GM21619 (cell line): Measurements from ENCODE around the gene PEAK3.

Source experiments
- ATAC-seq: cut with Tn5 transposase; IDR thresholded peaks from one replicate; pipeline ENCODE4 v1.9.1; 2021; ENCODE audit not compliant: unreplicated experiment

Gene PEAK3

DNA sequence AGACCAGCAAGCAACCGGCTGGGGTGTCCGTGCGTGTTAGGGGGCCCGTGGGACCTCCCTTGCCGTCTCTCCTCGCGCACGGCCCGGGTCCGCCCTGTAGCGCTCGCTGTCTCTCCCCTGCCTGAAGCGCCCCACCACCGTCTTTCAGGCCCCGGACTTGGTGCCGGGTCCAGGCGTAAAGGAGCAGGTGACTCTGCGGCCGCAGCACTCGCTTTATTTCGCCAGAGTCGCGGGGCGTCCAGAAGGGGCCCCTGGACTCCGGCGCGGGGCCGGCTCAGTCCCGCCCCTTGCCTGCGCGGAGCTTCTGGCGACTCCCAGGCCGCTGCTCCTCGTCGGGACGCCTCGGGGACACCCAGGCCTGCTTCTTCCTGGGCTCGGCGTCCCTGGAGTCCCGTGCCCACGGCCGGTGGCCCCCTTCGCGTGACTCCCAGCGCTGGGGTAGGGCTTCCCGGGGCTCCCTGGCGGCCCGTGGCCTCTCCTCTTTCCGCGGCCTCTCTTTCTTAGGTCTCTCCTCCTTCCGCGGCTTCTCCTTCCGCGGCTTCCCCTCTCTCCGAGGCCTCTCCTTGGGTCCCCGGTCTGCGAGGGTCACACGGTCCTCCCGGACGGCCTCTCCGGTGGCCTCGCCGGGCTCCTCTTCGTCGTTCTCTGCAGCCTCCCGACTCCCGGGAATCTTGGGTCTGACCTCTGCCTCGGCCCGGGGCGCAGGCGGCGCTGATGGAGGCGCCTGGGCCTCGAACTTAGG lies 29.7 kb downstream of the PEAK3 start:
- ATAC-seq: no peak

DNA sequence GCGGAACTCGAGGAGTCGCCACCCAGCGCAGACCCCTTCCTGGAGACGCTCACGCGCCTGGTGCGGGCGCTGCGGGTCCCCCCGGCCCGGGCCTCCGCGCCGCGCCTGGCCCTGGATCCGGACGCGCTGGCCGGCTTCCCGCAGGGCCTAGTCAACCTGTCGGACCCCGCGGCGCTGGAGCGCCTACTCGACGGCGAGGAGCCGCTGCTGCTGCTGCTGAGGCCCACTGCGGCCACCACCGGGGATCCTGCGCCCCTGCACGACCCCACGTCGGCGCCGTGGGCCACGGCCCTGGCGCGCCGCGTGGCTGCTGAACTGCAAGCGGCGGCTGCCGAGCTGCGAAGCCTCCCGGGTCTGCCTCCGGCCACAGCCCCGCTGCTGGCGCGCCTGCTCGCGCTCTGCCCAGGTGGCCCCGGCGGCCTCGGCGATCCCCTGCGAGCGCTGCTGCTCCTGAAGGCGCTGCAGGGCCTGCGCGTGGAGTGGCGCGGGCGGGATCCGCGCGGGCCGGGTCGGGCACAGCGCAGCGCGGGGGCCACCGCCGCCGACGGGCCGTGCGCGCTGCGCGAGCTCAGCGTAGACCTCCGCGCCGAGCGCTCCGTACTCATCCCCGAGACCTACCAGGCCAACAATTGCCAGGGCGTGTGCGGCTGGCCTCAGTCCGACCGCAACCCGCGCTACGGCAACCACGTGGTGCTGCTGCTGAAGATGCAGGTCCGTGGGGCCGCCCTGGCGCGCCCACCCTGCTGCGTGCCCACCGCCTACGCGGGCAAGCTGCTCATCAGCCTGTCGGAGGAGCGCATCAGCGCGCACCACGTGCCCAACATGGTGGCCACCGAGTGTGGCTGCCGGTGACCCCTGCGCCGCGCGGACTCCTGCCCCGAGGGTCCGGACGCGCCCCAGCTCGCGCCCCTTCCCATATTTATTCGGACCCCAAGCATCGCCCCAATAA lies 30.6 kb downstream of the PEAK3 start:
- ATAC-seq: no peak

GRCh38 chr19:2250766-2251105 lies 31.2 kb downstream of the PEAK3 start:
- no peak for ATAC-seq

- no peak for ATAC-seq
Observed at GRCh38 chr19:2249880-2250765, 31.9 kb downstream of the PEAK3 start.

GRCh38 chr19:2249010-2249866 lies 32.7 kb downstream of the PEAK3 start, which contains the start of gene AMH:
Gene AMH, plus strand, starts transcription at chr19:2249323. Its CDS starts 10 bp downstream, at chr19:2249333.
- ATAC-seq: no peak

GRCh38 chr19:2248136-2249009 lies 33.6 kb downstream of the PEAK3 start:
- ATAC-seq: no peak

DNA sequence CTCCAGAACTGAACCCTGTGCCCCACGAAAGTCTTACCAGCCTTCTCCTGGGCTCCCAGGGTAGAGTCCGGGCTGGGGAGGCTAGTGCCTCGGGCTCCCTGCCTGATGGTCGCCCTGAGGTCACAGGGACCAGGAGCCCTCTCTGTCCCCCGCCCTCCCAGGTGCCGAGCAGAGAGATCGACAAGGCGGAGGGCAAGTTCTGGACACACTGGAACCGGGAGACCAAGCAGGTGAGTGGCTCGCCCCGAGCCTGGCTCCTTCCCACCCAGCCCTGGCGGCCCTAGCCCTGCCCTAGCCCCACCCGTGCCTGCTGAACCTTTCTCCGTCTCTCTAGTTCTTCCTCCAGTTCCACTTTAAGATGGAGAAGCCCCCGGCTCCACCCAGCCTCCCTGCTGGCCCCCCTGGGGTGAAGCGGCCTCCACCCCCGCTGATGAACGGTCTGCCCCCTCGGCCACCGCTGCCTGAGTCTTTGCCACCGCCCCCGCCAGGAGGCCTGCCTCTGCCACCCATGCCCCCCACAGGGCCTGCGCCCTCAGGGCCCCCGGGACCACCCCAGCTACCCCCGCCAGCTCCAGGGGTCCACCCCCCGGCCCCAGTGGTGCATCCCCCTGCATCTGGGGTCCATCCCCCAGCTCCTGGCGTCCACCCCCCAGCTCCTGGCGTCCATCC lies 34.4 kb downstream of the PEAK3 start:
- ATAC-seq: no peak

GRCh38 chr19:2246801-2247361 lies 35.1 kb downstream of the PEAK3 start:
- no peak for ATAC-seq

- ATAC-seq: no peak
Observed at GRCh38 chr19:2246014-2246620, 35.9 kb downstream of the PEAK3 start.

- ATAC-seq: no peak
Observed at GRCh38 chr19:2245273-2245672, 36.7 kb downstream of the PEAK3 start.

DNA sequence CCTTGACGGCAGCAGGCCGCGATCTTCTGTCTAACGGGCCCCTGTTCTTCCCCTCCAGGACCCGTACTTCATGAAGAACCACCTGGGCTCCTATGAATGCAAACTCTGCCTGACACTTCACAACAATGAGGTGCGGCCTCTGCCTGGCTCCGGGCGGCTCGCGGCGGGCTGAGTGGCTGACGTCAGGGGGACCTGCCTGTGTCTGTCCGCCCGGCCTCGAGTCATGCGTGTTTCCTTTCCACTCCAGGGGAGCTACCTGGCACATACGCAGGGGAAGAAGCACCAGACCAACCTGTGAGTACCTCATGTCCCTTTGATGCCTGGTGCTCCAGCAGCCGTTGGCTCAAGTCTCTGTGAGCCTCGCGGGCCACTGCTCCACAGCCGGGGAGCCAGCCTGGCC lies 37.5 kb downstream of the PEAK3 start:
- no peak for ATAC-seq

DNA sequence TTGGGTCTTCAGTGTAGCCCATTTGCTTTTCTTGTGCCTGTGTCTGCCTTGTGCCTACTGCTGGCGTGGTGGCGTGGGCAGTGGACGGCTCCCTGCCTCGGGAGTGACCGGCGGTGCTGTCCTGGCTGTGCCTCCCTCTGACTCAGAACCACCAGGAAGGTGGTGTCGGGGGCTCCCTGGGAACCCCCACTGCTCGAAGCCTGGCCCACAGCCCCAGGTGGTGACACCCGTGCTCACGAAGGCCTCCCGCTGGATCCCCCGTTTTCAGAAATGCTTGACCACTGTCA lies 37.9 kb downstream of the PEAK3 start:
- ATAC-seq: no peak

DNA sequence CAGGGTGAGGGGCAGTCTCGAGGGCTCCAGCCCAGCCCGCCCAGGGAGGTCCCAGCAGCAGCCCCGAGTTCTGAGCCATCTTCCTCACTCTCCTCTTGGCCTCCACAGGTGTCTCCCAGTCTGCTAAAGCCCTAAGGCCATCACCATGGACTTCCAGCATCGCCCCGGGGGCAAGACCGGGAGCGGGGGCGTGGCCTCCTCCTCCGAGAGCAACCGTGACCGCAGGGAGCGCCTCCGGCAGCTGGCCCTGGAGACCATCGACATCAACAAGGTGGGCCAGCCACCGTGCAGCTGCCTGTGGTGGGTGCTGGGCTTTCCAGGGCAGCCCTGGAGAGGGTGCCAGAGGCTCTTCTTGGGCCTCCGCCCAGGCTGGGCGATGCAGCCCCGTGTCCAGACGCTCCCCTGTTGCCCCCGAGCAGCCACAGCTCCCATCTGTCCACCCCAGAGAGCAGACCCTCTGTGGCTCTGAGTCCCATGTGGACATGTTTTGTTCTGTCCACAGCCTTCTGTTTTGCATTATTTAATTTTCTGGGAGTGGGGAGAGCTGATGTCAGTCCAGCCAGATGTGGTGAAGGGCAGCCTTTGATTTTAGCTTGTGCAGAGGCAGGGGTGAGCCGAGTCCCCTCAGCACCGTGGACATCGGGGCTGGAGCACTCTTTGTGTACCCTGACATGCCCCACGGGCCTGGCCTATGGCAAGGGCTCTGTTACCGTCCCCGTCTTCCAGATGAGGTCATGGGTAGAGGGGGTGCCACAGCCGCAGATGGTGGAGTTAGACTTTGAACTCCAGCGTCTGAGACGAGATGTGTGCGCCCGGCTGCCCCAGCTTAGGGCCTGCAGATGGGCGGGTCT lies 38.5 kb downstream of the PEAK3 start:
- ATAC-seq: no peak

DNA sequence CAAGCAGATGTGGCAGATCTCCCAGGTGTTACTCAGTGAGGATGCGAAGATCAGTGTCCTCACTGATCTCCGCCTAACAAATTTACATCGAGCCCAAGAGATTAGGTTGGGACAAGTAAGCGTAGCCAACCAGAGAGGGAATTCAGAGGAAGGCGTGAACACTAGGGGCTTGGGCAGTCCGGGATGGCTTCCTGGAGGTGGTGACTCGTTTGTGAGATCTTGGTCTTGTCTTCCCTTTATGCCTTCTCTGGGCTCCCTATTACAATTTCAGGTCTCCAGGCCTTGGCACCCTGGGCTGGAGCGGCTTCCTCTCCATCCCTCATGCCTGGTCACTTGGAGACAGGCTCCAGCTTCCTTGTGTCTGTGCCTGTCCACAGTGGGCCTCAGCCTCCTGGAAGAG lies 39.2 kb downstream of the PEAK3 start:
- no peak for ATAC-seq

- ATAC-seq: no peak
Observed at GRCh38 chr19:2242092-2242537, 39.9 kb downstream of the PEAK3 start.

- no peak for ATAC-seq
Observed at GRCh38 chr19:2240881-2241760, 40.9 kb downstream of the PEAK3 start.
